Naive thymus-derived CD4-positive, alpha-beta T cell (primary cell): ENCODE measurements around the gene ZNF519. TPM values are rescaled to one million over a fixed set of nuclear protein-coding genes. Genes with fewer than 3 reads are reported as not detected.
"Not testable (repeated sequence)": the region's sequence is repeated elsewhere in the genome, so short reads cannot be mapped to it uniquely, and the experiment has no call there.

Experiments
- ATAC-seq: fragments of 150-1000 bp; cut with Tn5 transposase; 2 replicates; pipeline ENCODE4 v1.10.0; 2021; ENCODE audit warnings: mild to moderate bottlenecking, moderate library complexity
- CTCF ChIA-PET: fragments of 350-600 bp; sonication (Branson Sonifier 250); formaldehyde crosslinking; loops from one replicate; lab custom pipeline; 2021; ENCODE audit warnings: antibody characterized with exemption; lab: Charles Lee
- POLR2A ChIA-PET: fragments of 350-600 bp; sonication (Branson Sonifier 250); formaldehyde crosslinking; loops from one replicate; lab custom pipeline; 2021; ENCODE audit warnings: antibody characterized with exemption, inconsistent platforms; lab: Charles Lee
- DNase-seq, 9 donors: peaks; one replicate each; pipeline versions ENCODE4 v3.0.0 to v3.0.0-alpha.2; 2020 to 2022; ENCODE audit warnings: mixed read lengths in 1 of 9
- H3K27ac ChIP-seq: one replicate; pipeline ENCODE4 v1.7.0; 2013; ENCODE audit warnings: mild to moderate bottlenecking, low read depth, low read length, moderate library complexity
- H3K27me3 ChIP-seq, 2 donors: one replicate each; pipeline ENCODE4 v1.7.0; 2013; ENCODE audit warnings: low read length in 2 of 2, mild to moderate bottlenecking in 2 of 2, moderate library complexity in 2 of 2; ENCODE audit not compliant: control insufficient read depth in 2 of 2, insufficient read depth in 2 of 2
- H3K36me3 ChIP-seq, 3 experiments: 1 replicate in 2 of 3; 2 replicates in 1 of 3; pipeline ENCODE4 v1.7.0; 2013; ENCODE audit warnings: low read length in 3 of 3, mild to moderate bottlenecking in 3 of 3, moderate library complexity in 1 of 3; ENCODE audit not compliant: insufficient read depth in 3 of 3, control insufficient read depth in 2 of 3
- H3K4me1 ChIP-seq, 2 donors: one replicate each; pipeline ENCODE4 v1.7.0; 2013; ENCODE audit warnings: low read length in 2 of 2, mild to moderate bottlenecking in 2 of 2, moderate library complexity in 1 of 2; ENCODE audit not compliant: control insufficient read depth in 2 of 2, insufficient read depth in 2 of 2
- H3K4me3 ChIP-seq: 2 replicates; pipeline ENCODE4 v1.7.0; 2013; ENCODE audit warnings: mild to moderate bottlenecking, low read length
- H3K9me3 ChIP-seq, 3 experiments: 1 replicate in 2 of 3; 2 replicates in 1 of 3; pipeline ENCODE4 v1.7.0; 2013; ENCODE audit warnings: low read length in 3 of 3; ENCODE audit not compliant: control insufficient read depth in 2 of 3
- H3K27ac Mint-ChIP-seq, 9 donors: one replicate each; pipeline ENCODE4 v1.8.0; 2020 to 2022; ENCODE audit warnings: mixed read lengths in 9 of 9, mild to moderate bottlenecking in 8 of 9, moderate library complexity in 5 of 9, inconsistent platforms in 2 of 9
- H3K27me3 Mint-ChIP-seq, 5 donors: one replicate each; pipeline ENCODE4 v1.8.0; 2021 to 2022; ENCODE audit warnings: mixed read lengths in 5 of 5, mild to moderate bottlenecking in 1 of 5
- H3K36me3 Mint-ChIP-seq, 5 donors: one replicate each; pipeline ENCODE4 v1.8.0; 2020 to 2022; ENCODE audit warnings: mixed read lengths in 5 of 5, mild to moderate bottlenecking in 3 of 5, inconsistent platforms in 1 of 5
- H3K4me1 Mint-ChIP-seq, 7 donors: one replicate each; pipeline ENCODE4 v1.8.0; 2020 to 2022; ENCODE audit warnings: mixed read lengths in 7 of 7, mild to moderate bottlenecking in 3 of 7, inconsistent platforms in 1 of 7
- H3K4me3 Mint-ChIP-seq, 10 donors: one replicate each; pipeline ENCODE4 v1.8.0; 2020 to 2022; ENCODE audit warnings: mild to moderate bottlenecking in 10 of 10, mixed read lengths in 10 of 10, moderate library complexity in 6 of 10, inconsistent platforms in 2 of 10
- H3K9me3 Mint-ChIP-seq, 11 donors: one replicate each; pipeline ENCODE4 v1.8.0; 2020 to 2022; ENCODE audit warnings: mixed read lengths in 11 of 11, mild to moderate bottlenecking in 4 of 11, inconsistent platforms in 1 of 11, moderate library complexity in 1 of 11
- intact Hi-C, 2 donors: fragments of 100-400 bp; cut with micrococcal nuclease; formaldehyde crosslinking; loops; one replicate each; pipeline ENCODE4 v1.15.1; 2023
- polyA plus RNA-seq, 2 donors: library from polyadenylated mRNA; unstranded; fragments of 300-500 nt; fragmentation: Illumina TruSeq; gene quantifications; one replicate each; pipeline ENCODE4 v1.2.3, GENCODE V29; 2021
- total RNA-seq, 6 experiments: library from RNA in 5 of 6; stranded (reverse) in 5 of 6; gene quantifications; 1 replicate in 5 of 6; 2 replicates in 1 of 6; pipeline ENCODE4 v1.2.3 and lab custom pipeline; 2021 to 2026

ZNF519 gene
- 10 to 100 TPM in 4 of 5 experiments, 1 to 10 TPM in 1; 8.4 to 16.5 (median 15.0) TPM for total RNA-seq
- polyA plus RNA-seq = 10 to 100 TPM in 1 of 2 donors, 1 to 10 TPM in 1; 6.1 to 10.4 TPM
- total RNA-seq (lab: John Stamatoyannopoulos, UW) = 11.6 reads per million, percentile 39 among the genes with 10 or more reads in this experiment

DNA sequence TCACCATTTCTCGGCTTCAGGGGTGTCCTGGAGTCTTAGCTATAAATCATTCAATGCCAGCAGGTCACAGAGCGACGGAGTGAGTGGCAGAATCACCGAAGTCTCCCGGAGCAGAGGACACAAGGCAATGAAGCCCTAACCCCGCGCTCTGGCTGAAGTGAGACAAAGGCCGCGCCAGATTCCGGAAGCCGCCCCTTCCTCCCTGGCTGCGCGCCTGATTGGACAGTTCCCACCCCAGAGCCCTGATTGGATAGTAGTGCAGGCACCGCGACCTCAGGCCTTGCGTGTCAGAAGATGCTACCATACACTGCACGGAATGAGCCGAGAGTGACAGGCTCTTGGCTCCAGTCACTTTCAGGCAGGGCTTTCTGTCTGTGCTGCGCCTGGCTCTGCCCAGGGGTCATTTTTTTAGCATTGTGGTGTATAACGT is at the start of gene ZNF519:
Gene ZNF519, minus strand, starts transcription at position 165 of the 430 bp plus-strand sequence. Its CDS starts 158 bp downstream, at position 7.
- intact Hi-C loops = loop anchor here (1.0 to 5.0 kb wide), 4 partner anchors 45 to 915 kb away; partner anchors contain the start of genes FAM210A (in 2 of the 2), RNMT (in 2 of the 2) and LDLRAD4 (in 1 of the 2)
- POLR2A ChIA-PET, CTCF ChIA-PET, H3K4me1 ChIP-seq, H3K9me3 ChIP-seq, H3K9me3 Mint-ChIP-seq, H3K36me3 ChIP-seq, H3K27me3 ChIP-seq, H3K27me3 Mint-ChIP-seq, H3K36me3 Mint-ChIP-seq: not testable (repeated sequence)
- DNase-seq = peak; percentile 64 to 93 (median 89)
- peaks cover 0 to 37% (median 30%) of the 10 kb centered on the region in 7 donors for H3K4me1 Mint-ChIP-seq
- peak within 1 kb of the TSS; percentile 87 to 95 (median 93) for H3K4me3 Mint-ChIP-seq
- ATAC-seq = peak; percentile 100
- Histone ChIP-seq H3K4me3 (peak within 1 kb of the TSS; percentile 79), H3K27ac (peak within 1 kb of the TSS; percentile 66)
- H3K27ac Mint-ChIP-seq = peak within 1 kb of the TSS; percentile 81 to 94 (median 90)

DNA sequence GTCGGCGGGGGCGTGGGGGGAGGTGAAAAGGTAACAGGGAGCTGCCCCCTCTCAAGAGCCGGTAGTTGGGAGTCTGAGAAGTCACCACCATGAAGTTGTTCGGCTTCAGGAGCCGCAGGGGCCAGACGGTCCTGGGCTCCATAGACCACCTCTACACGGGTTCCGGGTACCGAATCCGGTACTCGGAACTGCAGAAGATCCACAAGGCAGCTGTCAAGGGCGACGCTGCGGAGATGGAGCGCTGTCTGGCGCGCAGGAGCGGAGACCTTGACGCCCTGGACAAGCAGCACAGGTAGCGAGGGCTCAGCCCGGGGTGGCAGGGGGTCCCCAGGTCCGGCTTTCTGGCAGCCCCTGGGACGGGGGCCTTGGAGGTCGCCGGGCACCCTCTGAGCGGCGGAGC is 47.1 kb upstream of the ZNF519 start:
- Histone ChIP-seq H3K27me3 (no peaks in the 10 kb centered on the region), H3K27ac (peak overlapping the region; percentile 21), H3K4me1 (no peaks in the 10 kb centered on the region), H3K4me3 (peak overlapping the region; percentile 55), H3K36me3 (no peaks in the 10 kb centered on the region), H3K9me3 (no peaks in the 10 kb centered on the region)
- peaks cover 0 to 20% (median 0%) of the 10 kb centered on the region in 5 donors for H3K27me3 Mint-ChIP-seq
- H3K9me3 Mint-ChIP-seq = no peaks in the 10 kb centered on the region
- ATAC-seq (peak; percentile 23), DNase-seq (peak in 2 of 9 donors; percentile 5 to 8)
- H3K4me3 Mint-ChIP-seq = peak overlapping the region; percentile 80 to 94 (median 89)
- CTCF ChIA-PET = no interaction called here
- H3K27ac Mint-ChIP-seq = peak overlapping the region in 7 of 9 donors; percentile 40 to 92 (median 71)
- H3K36me3 Mint-ChIP-seq = no peaks in the 10 kb centered on the region
- POLR2A ChIA-PET = interaction anchor here (1.3 kb wide), 1 partner anchor 48 kb away, joined by 3 read pairs; no protein-coding TSS in a partner anchor
- intact Hi-C loops = loop anchor here (1.0 to 10.0 kb wide), 4 partner anchors 47 to 453 kb away; partner anchors contain the start of genes FAM210A (in 1 of the 2), RNMT (in 1 of the 2) and ZNF519 (in 1 of the 2)
- H3K4me1 Mint-ChIP-seq = peaks cover 0 to 7% (median 6%) of the 10 kb centered on the region in 7 donors

DNA sequence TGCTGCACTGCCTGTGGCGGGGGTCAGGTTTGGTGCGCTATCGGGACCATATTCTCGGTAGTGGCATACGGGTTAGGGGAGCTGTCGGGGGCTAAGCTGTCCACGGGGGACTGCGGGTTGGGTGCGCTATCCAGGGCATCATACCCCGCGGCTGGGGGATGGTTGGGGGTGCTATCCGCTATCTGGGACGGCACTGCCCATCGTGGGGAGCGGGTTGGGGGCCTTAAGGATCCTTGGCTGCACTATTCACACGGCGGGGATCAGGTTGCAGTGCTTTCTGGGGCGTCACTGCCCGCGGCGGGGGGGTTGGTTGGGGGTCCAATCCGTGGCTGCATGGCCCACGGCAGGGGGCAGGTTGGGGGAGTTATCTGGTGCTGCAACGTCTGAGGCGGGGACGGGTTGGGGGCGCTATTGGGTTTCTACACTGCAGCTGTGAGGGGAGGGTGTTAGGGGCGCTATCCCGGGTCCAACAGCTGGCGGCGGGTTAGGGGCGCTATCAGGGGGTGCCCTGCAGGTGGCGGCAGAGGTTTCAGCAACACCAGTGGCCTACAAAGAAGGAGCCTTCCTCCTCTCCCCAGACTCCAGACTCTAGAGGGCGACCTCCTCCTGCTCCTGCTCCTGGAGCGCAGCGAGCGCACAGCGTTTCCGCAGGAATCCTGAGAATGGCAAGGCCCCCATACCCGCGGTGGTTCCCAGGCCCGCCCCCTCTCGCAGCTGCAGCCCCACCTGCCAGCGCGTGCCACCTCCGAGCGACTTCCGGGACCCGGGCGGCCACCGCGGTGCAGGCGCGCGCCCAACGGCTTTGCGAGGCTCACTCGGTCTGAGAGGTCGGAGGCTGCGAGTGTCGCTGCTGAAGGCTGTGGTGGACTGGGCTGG is 46.3 kb upstream of the ZNF519 start:
- POLR2A ChIA-PET = interaction anchor here (1.3 kb wide), 1 partner anchor 47 kb away, joined by 3 read pairs; no protein-coding TSS in a partner anchor
- H3K27me3 ChIP-seq, H3K36me3 Mint-ChIP-seq, H3K36me3 ChIP-seq, H3K9me3 Mint-ChIP-seq, H3K4me1 ChIP-seq, CTCF ChIA-PET, H3K9me3 ChIP-seq, H3K4me1 Mint-ChIP-seq: not testable (repeated sequence)
- DNase-seq (peak; percentile 58 to 86 (median 78)), ATAC-seq (peak; percentile 88)
- H3K27ac Mint-ChIP-seq = peak overlapping the region in 8 of 9 donors; percentile 40 to 92 (median 76)
- peaks cover 0 to 19% (median 0%) of the 10 kb centered on the region in 5 donors for H3K27me3 Mint-ChIP-seq
- peak overlapping the region; percentile 80 to 94 (median 89) for H3K4me3 Mint-ChIP-seq
- Histone ChIP-seq H3K27ac (peak overlapping the region; percentile 21), H3K4me3 (peak overlapping the region; percentile 55)
- intact Hi-C loops = loop anchor here (1.0 to 10.0 kb wide), 5 partner anchors 46 to 452 kb away; partner anchors contain the start of genes ZNF519 (in 2 of the 2), FAM210A (in 1 of the 2) and RNMT (in 1 of the 2)

DNA sequence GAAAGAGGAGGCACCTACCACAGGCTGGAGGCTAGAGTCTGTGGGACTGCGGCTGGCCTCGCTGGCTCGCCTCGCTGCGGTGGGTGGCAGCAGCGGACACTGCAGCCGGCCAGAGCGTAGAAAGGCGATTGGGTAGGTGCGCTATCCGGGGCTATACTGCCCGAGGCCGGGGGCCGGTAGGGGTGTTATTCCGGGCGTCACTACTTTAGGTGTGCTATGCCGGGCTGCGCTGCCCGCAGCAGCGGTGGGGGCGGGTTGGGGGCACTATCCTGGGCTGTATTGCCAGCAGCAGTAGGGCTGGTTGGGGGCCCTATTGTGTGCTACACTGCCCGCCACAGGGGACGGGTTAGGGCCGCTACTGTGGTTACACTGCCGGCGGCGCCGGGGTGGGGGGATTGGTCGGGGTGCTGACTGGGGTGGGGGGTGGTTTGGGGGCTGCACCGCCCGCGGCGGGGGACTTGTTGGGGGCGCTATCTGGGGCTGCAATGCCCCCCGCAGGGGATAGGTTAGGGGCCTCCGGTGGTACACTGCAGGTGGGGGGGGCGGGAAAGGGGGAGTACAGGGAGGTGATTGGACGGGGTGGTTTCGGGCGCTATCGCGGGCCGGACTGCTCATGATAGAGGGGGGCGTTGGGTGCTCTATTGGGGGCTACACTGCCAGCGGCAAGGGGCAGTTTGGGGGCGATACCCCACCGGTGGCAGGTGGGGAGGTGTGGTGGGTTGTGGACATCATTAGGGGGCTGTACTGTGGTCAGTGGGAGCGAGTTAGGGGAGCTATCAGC is 45.5 kb upstream of the ZNF519 start:
- H3K27me3 ChIP-seq, H3K36me3 ChIP-seq, H3K4me1 Mint-ChIP-seq, H3K9me3 Mint-ChIP-seq, ATAC-seq, H3K9me3 ChIP-seq, H3K4me3 ChIP-seq, H3K27ac ChIP-seq, H3K4me1 ChIP-seq, H3K27ac Mint-ChIP-seq, CTCF ChIA-PET, POLR2A ChIA-PET, H3K36me3 Mint-ChIP-seq: not testable (repeated sequence)
- intact Hi-C loops = loop anchor here (1.0 to 10.0 kb wide), 4 partner anchors 45 to 235 kb away; partner anchors contain the start of gene ZNF519 (in 2 of the 2)
- DNase-seq = peak in 1 of 9 donors; percentile 7
- Mint-ChIP-seq H3K4me3 (peak overlapping the region in 8 of 10 donors; percentile 80 to 94 (median 90)), H3K27me3 (peaks cover 0 to 16% (median 0%) of the 10 kb centered on the region in 5 donors)

DNA sequence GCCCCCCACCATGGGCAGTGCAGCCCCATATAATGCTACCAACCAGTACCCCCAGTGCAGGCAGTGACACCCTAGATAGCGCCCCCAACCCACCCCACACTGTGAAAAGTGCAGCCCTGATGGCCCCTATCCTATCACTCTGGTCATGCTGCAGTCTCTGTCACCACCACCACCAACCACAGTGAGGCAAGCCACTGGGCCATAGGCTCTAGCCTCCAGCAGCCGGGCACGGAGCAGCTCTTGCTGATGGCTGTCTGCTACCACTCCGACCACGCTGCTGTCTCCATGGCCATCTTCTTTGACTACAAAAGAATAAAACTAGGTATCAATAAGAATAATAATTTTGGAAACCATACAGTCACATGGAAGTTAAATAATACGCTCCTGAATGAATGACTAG is 43.2 kb upstream of the ZNF519 start:
- H3K4me3 ChIP-seq, POLR2A ChIA-PET, CTCF ChIA-PET, H3K36me3 ChIP-seq, H3K9me3 ChIP-seq, H3K27me3 ChIP-seq, H3K4me3 Mint-ChIP-seq, ATAC-seq, DNase-seq, H3K36me3 Mint-ChIP-seq, H3K27ac ChIP-seq, H3K9me3 Mint-ChIP-seq, H3K4me1 Mint-ChIP-seq, H3K4me1 ChIP-seq: not testable (repeated sequence)
- H3K27ac Mint-ChIP-seq = peak overlapping the region in 7 of 9 donors; percentile 9 to 63 (median 38)
- intact Hi-C loops = loop anchor here in 1 of 2 donors (5.0 to 10.0 kb wide), 2 partner anchors 43 to 219 kb away; partner anchors contain the start of gene ZNF519
- H3K27me3 Mint-ChIP-seq = peaks cover 0 to 12% (median 0%) of the 10 kb centered on the region in 5 donors

DNA sequence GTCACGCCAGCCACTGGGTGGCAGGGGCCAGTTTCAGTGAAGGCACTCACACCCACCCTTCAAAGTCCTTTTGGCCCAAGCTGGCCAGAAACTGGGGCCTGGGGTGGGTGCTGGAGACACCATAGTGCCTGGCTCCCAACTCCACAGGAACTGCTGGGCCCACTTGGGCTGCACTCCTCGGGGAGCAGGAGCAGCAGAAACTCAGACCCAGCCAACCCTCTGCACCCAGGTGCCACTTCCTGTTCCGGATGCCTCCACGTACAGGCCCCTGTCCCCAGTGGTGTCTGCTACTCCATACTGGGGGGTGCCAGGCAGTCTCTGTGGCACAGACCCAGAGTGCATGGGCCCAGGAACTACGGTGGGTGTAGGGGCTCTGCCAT is 42.5 kb upstream of the ZNF519 start:
- no peaks in the 10 kb centered on the region for H3K9me3 Mint-ChIP-seq
- POLR2A ChIA-PET = no interaction called here
- no peak overlapping the region for H3K27ac ChIP-seq
- H3K27me3 ChIP-seq = no peaks in the 10 kb centered on the region
- H3K4me3 ChIP-seq = no peak overlapping the region
- no peak overlapping the region for H3K4me3 Mint-ChIP-seq
- H3K4me1 Mint-ChIP-seq = peaks cover 0 to 4% (median under 1%) of the 10 kb centered on the region in 7 donors
- DNase-seq = peak in 2 of 9 donors; percentile 8 to 11
- H3K4me1 ChIP-seq = no peaks in the 10 kb centered on the region
- ATAC-seq = peak; percentile 8
- H3K36me3 ChIP-seq = no peaks in the 10 kb centered on the region
- H3K9me3 ChIP-seq = no peaks in the 10 kb centered on the region
- intact Hi-C loops = loop anchor here in 1 of 2 donors (5.0 to 10.0 kb wide), 2 partner anchors 42 to 220 kb away; partner anchors contain the start of gene ZNF519
- no peaks in the 10 kb centered on the region for H3K36me3 Mint-ChIP-seq
- H3K27ac Mint-ChIP-seq = no peak overlapping the region
- H3K27me3 Mint-ChIP-seq = peaks cover 0 to 7% (median 0%) of the 10 kb centered on the region in 5 donors
- CTCF ChIA-PET = no interaction called here
